ENCODE measurements around the gene DHRSX. TPM values are rescaled to one million over a fixed set of nuclear protein-coding genes. Genes with fewer than 3 reads are reported as not detected.

DHRSX gene
- total and polyA plus RNA-seq, 9 donors, result 12.2 to 25.9 (median 20.4) TPM

- DNase-seq, result no peak
- H3K27ac ChIP-seq, result no peak overlapping the region
- no peaks in the 10 kb centered on the region for H3K9me3 ChIP-seq
- no peak for TF ChIP-seq CTCF (IDR thresholded peaks at IDR 0.05)
- no peak for TF ChIP-seq EP300 (IDR thresholded peaks at IDR 0.05)
- no peak for TF ChIP-seq POLR2A (IDR thresholded peaks at IDR 0.05)
- WGBS, 3 donors, result 41 to 45% (median 42%) methylated on average over 4 of the region's 4 CpGs
- no peaks in the 10 kb centered on the region for H3K4me1 ChIP-seq (ENCODE audit: insufficient read depth)
- H3K36me3 ChIP-seq, result no peaks in the 10 kb centered on the region
- intact Hi-C loops (cut with DNase I), result no loop called here
- no peaks in the 10 kb centered on the region for H3K27me3 ChIP-seq
- H3K4me3 ChIP-seq, result no peak overlapping the region
These were observed 126.7 kb downstream of the DHRSX start for GRCh38 chrX:2374086-2374485.

- H3K27ac ChIP-seq, result no peak overlapping the region
- intact Hi-C loops (cut with DNase I), result no loop called here
- no peaks in the 10 kb centered on the region for H3K4me1 ChIP-seq (ENCODE audit: insufficient read depth)
- TF ChIP-seq CTCF (IDR thresholded peaks at IDR 0.05) (no peak), POLR2A (IDR thresholded peaks at IDR 0.05) (no peak), EP300 (IDR thresholded peaks at IDR 0.05) (no peak)
- H3K9me3 ChIP-seq, result no peaks in the 10 kb centered on the region
- no peak for DNase-seq
- no peaks in the 10 kb centered on the region for H3K36me3 ChIP-seq
- no peak overlapping the region for H3K4me3 ChIP-seq
- WGBS, 3 donors, result 80 to 85% (median 85%) methylated on average over 8 of the region's 8 CpGs
- H3K27me3 ChIP-seq, result no peaks in the 10 kb centered on the region
These were observed 127.2 kb downstream of the DHRSX start for GRCh38 chrX:2373615-2374014.

GRCh38 chrX:2371026-2371711, 129.6 kb downstream of the DHRSX start:
- no peak for DNase-seq
- intact Hi-C loops (cut with DNase I), result no loop called here
- no peaks in the 10 kb centered on the region for H3K36me3 ChIP-seq
- TF ChIP-seq CTCF (IDR thresholded peaks at IDR 0.05), result no peak
- TF ChIP-seq EP300 (IDR thresholded peaks at IDR 0.05), result no peak
- no peak for TF ChIP-seq POLR2A (IDR thresholded peaks at IDR 0.05)
- H3K9me3 ChIP-seq, result no peaks in the 10 kb centered on the region
- 66 to 75% (median 67%) methylated on average over 20 of the region's 20 CpGs for WGBS, 3 donors
- no peak overlapping the region for H3K27ac ChIP-seq
- H3K4me3 ChIP-seq, result no peak overlapping the region
- H3K27me3 ChIP-seq, result no peaks in the 10 kb centered on the region
- H3K4me1 ChIP-seq (ENCODE audit: insufficient read depth), result no peaks in the 10 kb centered on the region

- H3K4me1 ChIP-seq (ENCODE audit: insufficient read depth), result no peaks in the 10 kb centered on the region
- no peak overlapping the region for H3K4me3 ChIP-seq
- H3K27ac ChIP-seq, result no peak overlapping the region
- intact Hi-C loops (cut with DNase I), result no loop called here
- no peak for TF ChIP-seq CTCF (IDR thresholded peaks at IDR 0.05)
- no peak for TF ChIP-seq EP300 (IDR thresholded peaks at IDR 0.05)
- no peak for TF ChIP-seq POLR2A (IDR thresholded peaks at IDR 0.05)
- no peaks in the 10 kb centered on the region for H3K27me3 ChIP-seq
- no peak for DNase-seq
- WGBS, 3 donors, result 83 to 88% (median 86%) methylated on average over 8 of the region's 8 CpGs
- no peaks in the 10 kb centered on the region for H3K36me3 ChIP-seq
- H3K9me3 ChIP-seq, result no peaks in the 10 kb centered on the region
These were observed 130.3 kb downstream of the DHRSX start for GRCh38 chrX:2370456-2370855.
